Measurements from ENCODE around the gene CREB3L1.
A peak's percentile ranks its signal among the peaks of the same experiment; 100 is the strongest.

Gene CREB3L1

DNA sequence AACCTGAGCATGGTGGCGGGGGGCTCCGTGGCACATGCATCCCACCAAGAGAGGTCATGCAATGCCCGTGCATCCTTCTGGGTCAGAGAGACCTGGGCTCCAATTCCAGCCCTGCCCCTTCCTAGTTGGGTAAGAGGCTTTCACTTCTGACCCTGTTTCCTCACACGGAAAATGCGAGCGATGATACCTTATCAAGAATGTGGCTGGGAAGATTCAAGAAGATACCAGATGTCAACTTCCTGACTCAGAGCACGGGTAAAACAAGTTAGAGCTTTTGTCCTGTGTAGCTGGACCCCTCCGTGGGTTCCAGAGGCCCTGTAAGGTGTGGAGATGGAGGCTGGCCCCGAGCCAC is 61.1 kb downstream of the CREB3L1 start:
- ChIA-PET POLR2A (ENCODE audit: low non-redundant PET) (no interaction called here), CTCF (interaction anchor here (1.2 kb wide), 1 partner anchor 99 kb away, joined by 3 read pairs; no protein-coding TSS in a partner anchor)
- no peak for DNase-seq (ENCODE audit: low spot score)
- no peak for TF ChIP-seq CTCF (conservative IDR thresholded peaks at IDR 0.05; ENCODE audit: low read depth)
- H3K27ac ChIP-seq, result peak overlapping the region; percentile 40

GRCh38 chr11:46338988-46339666 is 61.7 kb downstream of the CREB3L1 start:
- H3K27ac ChIP-seq, result peak overlapping the region; percentile 40
- ChIA-PET POLR2A (ENCODE audit: low non-redundant PET) (no interaction called here), CTCF (interaction anchor here (0.5 to 1.2 kb wide), 3 partner anchors 8 to 231 kb away, joined by 3 to 7 read pairs (median 3); partner anchors contain the start of gene DGKZ)
- DNase-seq (ENCODE audit: low spot score), result no peak
- TF ChIP-seq CTCF (conservative IDR thresholded peaks at IDR 0.05; ENCODE audit: low read depth), result no peak

DNA sequence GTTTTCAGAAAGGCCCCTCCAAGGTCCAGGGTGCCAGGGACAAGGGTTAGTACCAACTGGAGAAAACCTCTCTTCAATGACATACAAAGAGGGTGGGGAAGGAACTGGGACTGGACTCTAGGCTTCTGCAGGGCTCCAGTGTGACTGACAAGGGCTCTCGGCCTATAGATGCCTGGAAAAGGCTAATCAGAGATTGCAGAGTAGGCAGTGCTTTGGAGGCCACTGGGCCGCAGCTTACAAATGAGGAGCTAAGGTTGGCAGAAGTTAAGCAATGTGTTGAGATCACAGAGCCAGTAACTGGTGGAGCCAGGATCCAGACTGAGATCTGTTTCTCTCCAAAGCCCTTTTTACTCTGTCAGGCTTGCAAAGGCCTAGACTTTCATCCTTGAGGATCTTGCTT is 62.4 kb downstream of the CREB3L1 start:
- CTCF ChIA-PET, result interaction anchor here (0.5 to 1.2 kb wide), 2 partner anchors 100 to 161 kb away, joined by 3 read pairs; no protein-coding TSS in a partner anchor
- TF ChIP-seq CTCF (conservative IDR thresholded peaks at IDR 0.05; ENCODE audit: low read depth), result no peak
- H3K27ac ChIP-seq, result peak overlapping the region; percentile 40
- POLR2A ChIA-PET (ENCODE audit: low non-redundant PET), result interaction anchor here (0.8 kb wide), 1 partner anchor 96 kb away, joined by 3 read pairs; no protein-coding TSS in a partner anchor
- no peak for DNase-seq (ENCODE audit: low spot score)

DNA sequence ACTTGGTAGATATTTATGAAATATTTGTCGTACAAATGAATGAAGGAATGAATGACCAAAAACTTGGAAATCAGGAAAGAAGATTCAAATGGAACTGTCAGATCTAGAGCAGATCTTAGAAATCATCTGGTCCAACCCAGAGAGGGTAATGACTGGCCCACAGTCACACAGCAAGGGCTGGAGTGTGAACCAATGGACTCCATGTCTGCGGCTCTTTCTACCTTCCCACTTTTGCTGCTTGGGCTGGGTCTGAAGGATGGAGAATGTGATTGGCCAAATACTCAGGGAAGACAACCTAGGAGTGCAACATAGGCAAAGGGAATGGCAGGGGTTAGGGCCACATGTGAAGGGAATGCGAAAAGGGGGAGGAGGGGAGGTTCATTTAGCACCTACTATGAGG is 64.0 kb downstream of the CREB3L1 start:
- CTCF ChIA-PET, result no interaction called here
- H3K27ac ChIP-seq, result no peak overlapping the region
- no peak for TF ChIP-seq CTCF (conservative IDR thresholded peaks at IDR 0.05; ENCODE audit: low read depth)
- POLR2A ChIA-PET (ENCODE audit: low non-redundant PET), result no interaction called here
- DNase-seq (ENCODE audit: low spot score), result no peak

DNA sequence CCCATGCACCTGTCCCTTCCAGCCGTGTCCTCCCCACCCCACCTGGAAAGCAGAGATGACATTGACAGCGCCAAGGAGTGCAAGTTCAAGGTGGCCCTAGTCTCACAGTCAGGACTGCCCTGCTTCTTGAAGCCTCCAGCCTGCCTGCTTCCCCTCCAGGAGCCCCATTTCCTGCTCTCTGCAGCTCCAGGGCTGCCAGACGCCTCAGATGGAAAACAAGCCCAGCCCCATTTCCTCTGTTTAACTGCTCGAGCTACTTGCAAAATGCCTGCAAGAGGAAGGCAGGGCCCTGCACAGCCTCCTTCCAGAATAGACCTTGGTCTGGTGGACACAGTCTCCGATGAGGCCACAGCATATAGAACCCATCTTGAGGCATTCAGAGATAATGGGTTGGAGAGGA is 64.8 kb downstream of the CREB3L1 start:
- peak overlapping the region; percentile 16; the same call in 1 of the 2 replicates for H3K27ac ChIP-seq
- no peak for DNase-seq (ENCODE audit: low spot score)
- ChIA-PET POLR2A (ENCODE audit: low non-redundant PET) (no interaction called here), CTCF (interaction anchor here (0.5 to 0.7 kb wide), 2 partner anchors 362 to 470 kb away, joined by 3 read pairs; no protein-coding TSS in a partner anchor)
- TF ChIP-seq CTCF (conservative IDR thresholded peaks at IDR 0.05; ENCODE audit: low read depth), result no peak

DNA sequence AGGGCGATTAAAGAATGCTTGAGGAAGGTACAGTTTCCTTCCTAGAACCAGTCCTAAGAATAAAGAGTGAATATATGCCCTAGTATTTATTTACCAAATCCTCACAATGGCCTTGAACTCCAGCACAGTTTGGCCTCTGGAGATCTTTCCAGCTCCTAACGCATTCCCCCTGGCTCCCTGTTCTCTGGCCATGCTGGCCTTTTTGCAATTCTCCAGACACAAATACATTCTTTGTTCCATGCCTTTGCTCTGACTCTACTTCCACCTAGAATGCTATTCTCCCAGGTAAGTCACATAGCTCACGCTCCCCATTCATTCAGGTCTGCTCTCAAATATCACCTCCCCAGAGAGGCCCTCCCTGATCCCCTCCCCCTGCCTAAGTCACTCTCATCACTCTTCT is 66.1 kb downstream of the CREB3L1 start:
- no peak for DNase-seq (ENCODE audit: low spot score)
- TF ChIP-seq CTCF (conservative IDR thresholded peaks at IDR 0.05; ENCODE audit: low read depth), result no peak
- POLR2A ChIA-PET (ENCODE audit: low non-redundant PET), result interaction anchor here (0.7 kb wide), 1 partner anchor 38 kb away, joined by 6 read pairs; no protein-coding TSS in a partner anchor
- CTCF ChIA-PET, result interaction anchor here (0.6 to 1.1 kb wide), 2 partner anchors 65 to 206 kb away, joined by 3 to 4 read pairs; no protein-coding TSS in a partner anchor
- H3K27ac ChIP-seq, result no peak overlapping the region
